Body of pancreas (tissue), 4 donors: ENCODE data around the gene PCDHB9. TPM values are rescaled to one million over a fixed set of nuclear protein-coding genes. Genes with fewer than 3 reads are reported as not detected.
"Not testable (repeated sequence)": the region's sequence is repeated elsewhere in the genome, so short reads cannot be mapped to it uniquely, and the experiment has no call there.

Experiments used
- ATAC-seq: fragments of 150-250 bp; one replicate; pipeline ENCODE4 v1.9.1; 2016
- DNase-seq, 4 donors: peaks; one replicate each; pipeline ENCODE4 v3.0.0-alpha.2; 2019
- H3K27ac ChIP-seq, 4 donors: fragments of 200-600 bp; sonication (generic); 1 replicate in 3 of 4; 2 replicates in 1 of 4; pipeline versions ENCODE4 v1.5.1 to v1.6.1; 2016 to 2019; ENCODE audit warnings: mild to moderate bottlenecking in 1 of 4, mixed read lengths in 1 of 4, moderate library complexity in 1 of 4
- H3K27me3 ChIP-seq, 2 donors: fragments of 200-600 bp; sonication (generic); one replicate each; pipeline ENCODE4 v1.6.0; 2016; ENCODE audit warnings: mild to moderate bottlenecking in 1 of 2
- H3K36me3 ChIP-seq, 2 donors: fragments of 200-600 bp; sonication (generic); replicated peaks in 1 of 2; 2 replicates each; pipeline ENCODE4 v1.5.1; 2016; ENCODE audit warnings: low read depth in 2 of 2; ENCODE audit not compliant: insufficient read depth in 1 of 2
- H3K4me1 ChIP-seq: fragments of 200-600 bp; sonication (generic); one replicate; pipeline ENCODE4 v1.6.0; 2016
- H3K4me3 ChIP-seq, 2 donors: fragments of 200-600 bp; sonication (generic); 1 replicate in 1 of 2; 2 replicates in 1 of 2; pipeline ENCODE4 v1.5.1; 2016 to 2019
- H3K9me3 ChIP-seq, 3 donors: fragments of 200-600 bp; sonication (generic); 1 replicate in 2 of 3; 2 replicates in 1 of 3; pipeline ENCODE4 v1.5.1; 2016
- POLR2A ChIP-seq, 3 donors: fragments of 450-650 bp; IDR thresholded peaks; one replicate each; pipeline ENCODE4 v1.6.1; 2016; ENCODE audit warnings: antibody characterized with exemption in 3 of 3, mild to moderate bottlenecking in 2 of 3
- whole genome bisulfite sequencing, 2 donors: methylation state at CpG; one replicate each; pipeline ENCODE4 v1.1.5; 2017; 5-methylcytosine and 5-hydroxymethylcytosine counted together
- intact Hi-C: fragments of 100-400 bp; cut with DNase I; formaldehyde crosslinking; loops from one replicate; pipeline ENCODE4 v1.15.1; 2023
- total RNA-seq, 2 donors: library from RNA; depleted of rRNA; stranded (reverse); fragments of >200 nt; gene quantifications; one replicate each; pipeline ENCODE4 v1.1.0, GENCODE V29; 2016
- TF ChIP-seq, protein P1 (sequence below), 7 experiments: fragments of 450-650 bp in 4 of 7; fragments of 200-600 bp in 3 of 7; sonication (generic) in 3 of 7; IDR thresholded peaks; one replicate each; pipeline ENCODE4 v1.5.1; 2016 to 2019; ENCODE audit warnings: antibody characterized with exemption in 7 of 7

The PCDHB9 gene
- total RNA-seq, 2 donors from 2014 or later: 0.78 to 19.8 TPM

DNA sequence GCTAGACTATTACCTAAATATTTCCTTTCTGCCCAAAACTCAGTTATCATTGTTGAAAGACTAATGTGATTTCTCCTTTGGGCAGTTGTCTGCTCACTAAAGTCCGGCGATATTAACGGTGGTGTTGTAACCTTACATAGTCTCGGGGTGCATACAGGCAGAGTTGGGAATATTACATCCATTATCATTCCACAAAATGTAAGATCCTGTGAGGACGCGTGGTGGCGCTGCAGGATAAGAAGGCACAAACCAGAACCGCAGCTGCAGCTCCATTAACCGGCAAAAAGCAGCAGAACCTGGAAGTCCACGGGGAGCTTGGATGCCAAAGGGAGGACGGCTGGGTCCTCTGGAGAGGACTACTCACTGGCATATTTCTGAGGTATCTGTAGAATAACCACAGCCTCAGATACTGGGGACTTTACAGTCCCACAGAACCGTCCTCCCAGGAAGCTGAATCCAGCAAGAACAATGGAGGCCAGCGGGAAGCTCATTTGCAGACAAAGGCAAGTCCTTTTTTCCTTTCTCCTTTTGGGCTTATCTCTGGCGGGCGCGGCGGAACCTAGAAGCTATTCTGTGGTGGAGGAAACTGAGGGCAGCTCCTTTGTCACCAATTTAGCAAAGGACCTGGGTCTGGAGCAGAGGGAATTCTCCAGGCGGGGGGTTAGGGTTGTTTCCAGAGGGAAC lies 26.8 kb downstream of the PCDHB9 start, which contains the start of gene PCDHB13:
TSS of gene PCDHB13 (plus strand) at position 264 of the 684 bp plus-strand sequence. CDS start at position 469, 205 bp downstream.
- H3K4me3 ChIP-seq, H3K36me3 ChIP-seq, H3K27me3 ChIP-seq, H3K4me1 ChIP-seq, intact Hi-C loops, H3K27ac ChIP-seq: not testable (repeated sequence)
- DNase-seq (peak; percentile 58 to 77 (median 70)), ATAC-seq (peak; percentile 73)
- peaks cover 0 to 36% (median 0%) of the 10 kb centered on the region in 3 donors for H3K9me3 ChIP-seq
- WGBS, 2 donors: 6% methylated on average over 9 to 13 of the region's 18 CpGs
- TF ChIP-seq, protein P1, sequence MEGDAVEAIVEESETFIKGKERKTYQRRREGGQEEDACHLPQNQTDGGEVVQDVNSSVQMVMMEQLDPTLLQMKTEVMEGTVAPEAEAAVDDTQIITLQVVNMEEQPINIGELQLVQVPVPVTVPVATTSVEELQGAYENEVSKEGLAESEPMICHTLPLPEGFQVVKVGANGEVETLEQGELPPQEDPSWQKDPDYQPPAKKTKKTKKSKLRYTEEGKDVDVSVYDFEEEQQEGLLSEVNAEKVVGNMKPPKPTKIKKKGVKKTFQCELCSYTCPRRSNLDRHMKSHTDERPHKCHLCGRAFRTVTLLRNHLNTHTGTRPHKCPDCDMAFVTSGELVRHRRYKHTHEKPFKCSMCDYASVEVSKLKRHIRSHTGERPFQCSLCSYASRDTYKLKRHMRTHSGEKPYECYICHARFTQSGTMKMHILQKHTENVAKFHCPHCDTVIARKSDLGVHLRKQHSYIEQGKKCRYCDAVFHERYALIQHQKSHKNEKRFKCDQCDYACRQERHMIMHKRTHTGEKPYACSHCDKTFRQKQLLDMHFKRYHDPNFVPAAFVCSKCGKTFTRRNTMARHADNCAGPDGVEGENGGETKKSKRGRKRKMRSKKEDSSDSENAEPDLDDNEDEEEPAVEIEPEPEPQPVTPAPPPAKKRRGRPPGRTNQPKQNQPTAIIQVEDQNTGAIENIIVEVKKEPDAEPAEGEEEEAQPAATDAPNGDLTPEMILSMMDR (IDR thresholded peaks at IDR 0.05): peak in 5 of 7 experiments; percentile 19 to 62 (median 58)
- TF ChIP-seq POLR2A (IDR thresholded peaks at IDR 0.05): peak in 2 of 3 donors; percentile 6 to 14

DNA sequence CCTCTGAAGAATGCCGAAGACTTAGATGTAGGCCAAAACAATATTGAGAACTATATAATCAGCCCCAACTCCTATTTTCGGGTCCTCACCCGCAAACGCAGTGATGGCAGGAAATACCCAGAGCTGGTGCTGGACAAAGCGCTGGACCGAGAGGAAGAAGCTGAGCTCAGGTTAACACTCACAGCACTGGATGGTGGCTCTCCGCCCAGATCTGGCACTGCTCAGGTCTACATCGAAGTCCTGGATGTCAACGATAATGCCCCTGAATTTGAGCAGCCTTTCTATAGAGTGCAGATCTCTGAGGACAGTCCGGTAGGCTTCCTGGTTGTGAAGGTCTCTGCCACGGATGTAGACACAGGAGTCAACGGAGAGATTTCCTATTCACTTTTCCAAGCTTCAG lies 27.6 kb downstream of the PCDHB9 start:
- not testable (repeated sequence) for ATAC-seq, H3K4me3 ChIP-seq
- H3K9me3 ChIP-seq: peaks cover 0 to 43% (median 0%) of the 10 kb centered on the region in 3 donors

DNA sequence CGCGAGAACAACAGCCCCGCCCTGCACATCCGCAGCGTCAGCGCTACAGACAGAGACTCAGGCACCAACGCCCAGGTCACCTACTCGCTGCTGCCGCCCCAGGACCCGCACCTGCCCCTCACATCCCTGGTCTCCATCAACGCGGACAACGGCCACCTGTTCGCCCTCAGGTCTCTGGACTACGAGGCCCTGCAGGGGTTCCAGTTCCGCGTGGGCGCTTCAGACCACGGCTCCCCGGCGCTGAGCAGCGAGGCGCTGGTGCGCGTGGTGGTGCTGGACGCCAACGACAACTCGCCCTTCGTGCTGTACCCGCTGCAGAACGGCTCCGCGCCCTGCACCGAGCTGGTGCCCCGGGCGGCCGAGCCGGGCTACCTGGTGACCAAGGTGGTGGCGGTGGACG lies 28.5 kb downstream of the PCDHB9 start:
- H3K36me3 ChIP-seq, DNase-seq, H3K27ac ChIP-seq, ATAC-seq, intact Hi-C loops, H3K27me3 ChIP-seq, H3K4me3 ChIP-seq, H3K4me1 ChIP-seq: not testable (repeated sequence)
- H3K9me3 ChIP-seq: peaks cover 0 to 46% (median 0%) of the 10 kb centered on the region in 3 donors
- 26 to 45% methylated on average over 19 to 26 of the region's 40 CpGs for WGBS, 2 donors

More for the DNA sequence above, 27.6 kb downstream of the PCDHB9 start:
- H3K36me3 ChIP-seq, H3K4me1 ChIP-seq, intact Hi-C loops, H3K27me3 ChIP-seq, DNase-seq, H3K27ac ChIP-seq: not testable (repeated sequence)
- WGBS, 2 donors: 38 to 71% methylated on average over 10 to 12 of the region's 12 CpGs

DNA sequence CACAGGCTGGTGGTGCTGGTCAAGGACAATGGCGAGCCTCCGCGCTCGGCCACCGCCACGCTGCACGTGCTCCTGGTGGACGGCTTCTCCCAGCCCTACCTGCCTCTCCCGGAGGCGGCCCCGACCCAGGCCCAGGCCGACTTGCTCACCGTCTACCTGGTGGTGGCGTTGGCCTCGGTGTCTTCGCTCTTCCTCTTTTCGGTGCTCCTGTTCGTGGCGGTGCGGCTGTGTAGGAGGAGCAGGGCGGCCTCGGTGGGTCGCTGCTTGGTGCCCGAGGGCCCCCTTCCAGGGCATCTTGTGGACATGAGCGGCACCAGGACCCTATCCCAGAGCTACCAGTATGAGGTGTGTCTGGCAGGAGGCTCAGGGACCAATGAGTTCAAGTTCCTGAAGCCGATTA lies 29.1 kb downstream of the PCDHB9 start:
- WGBS, 2 donors: 29 to 73% methylated on average over 1 to 19 of the region's 26 CpGs
- H3K36me3 ChIP-seq, H3K4me1 ChIP-seq, intact Hi-C loops, H3K4me3 ChIP-seq, DNase-seq, H3K27me3 ChIP-seq, ATAC-seq, H3K27ac ChIP-seq: not testable (repeated sequence)
- peaks cover 0 to 52% (median 0%) of the 10 kb centered on the region in 3 donors for H3K9me3 ChIP-seq

DNA sequence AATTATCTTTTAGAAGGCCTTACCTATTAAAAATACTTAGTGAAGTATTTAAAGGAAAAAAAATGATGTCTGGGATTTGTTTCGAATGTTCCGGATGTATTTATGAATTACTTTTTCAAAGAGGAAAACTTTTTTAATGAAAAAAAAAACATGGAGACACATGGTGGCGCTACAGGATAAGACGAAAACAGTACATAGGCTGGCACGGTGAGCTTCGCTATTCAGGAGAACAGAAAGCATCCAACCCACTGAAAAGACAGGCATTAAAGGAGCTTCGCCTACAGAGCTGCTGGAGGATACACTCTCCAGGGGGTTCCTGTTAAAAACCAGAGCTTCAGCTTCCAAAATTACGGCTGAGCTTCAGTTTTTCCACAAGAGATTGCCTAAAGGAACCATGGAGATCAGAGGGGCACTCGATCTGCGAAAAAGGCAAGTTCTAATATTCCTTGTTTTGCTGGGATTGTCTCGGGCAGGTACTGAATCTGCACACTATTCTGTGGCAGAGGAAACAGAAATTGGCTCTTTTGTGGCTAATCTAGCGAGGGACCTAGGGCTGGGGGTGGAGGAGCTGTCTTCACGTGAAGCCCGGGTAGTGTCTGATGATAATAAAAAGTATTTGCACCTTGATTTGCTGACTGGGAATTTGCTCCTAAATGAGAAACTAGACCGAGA lies 36.3 kb downstream of the PCDHB9 start, which contains the start of gene PCDHB14:
TSS of gene PCDHB14 (plus strand) at position 232 of the 672 bp plus-strand sequence. CDS start at position 395, 163 bp downstream.
- DNase-seq (peak in 1 of 4 donors; percentile 15), ATAC-seq (no peak)
- peaks cover 0 to 73% (median 2%) of the 10 kb centered on the region in 3 donors for H3K9me3 ChIP-seq
- H3K4me1 ChIP-seq: no peaks in the 10 kb centered on the region
- 29 to 41% methylated on average over 15 of the region's 15 CpGs for WGBS, 2 donors
- H3K4me3 ChIP-seq: no peak within 1 kb of the TSS
- no peaks in the 10 kb centered on the region for H3K36me3 ChIP-seq
- peak in 1 of 3 donors; percentile 8 for TF ChIP-seq POLR2A (IDR thresholded peaks at IDR 0.05)
- TF ChIP-seq, protein P1 (IDR thresholded peaks at IDR 0.05): peak in 1 of 7 experiments; percentile 10
- intact Hi-C loops: no loop called here
- no peak within 1 kb of the TSS for H3K27ac ChIP-seq
- no peaks in the 10 kb centered on the region for H3K27me3 ChIP-seq

DNA sequence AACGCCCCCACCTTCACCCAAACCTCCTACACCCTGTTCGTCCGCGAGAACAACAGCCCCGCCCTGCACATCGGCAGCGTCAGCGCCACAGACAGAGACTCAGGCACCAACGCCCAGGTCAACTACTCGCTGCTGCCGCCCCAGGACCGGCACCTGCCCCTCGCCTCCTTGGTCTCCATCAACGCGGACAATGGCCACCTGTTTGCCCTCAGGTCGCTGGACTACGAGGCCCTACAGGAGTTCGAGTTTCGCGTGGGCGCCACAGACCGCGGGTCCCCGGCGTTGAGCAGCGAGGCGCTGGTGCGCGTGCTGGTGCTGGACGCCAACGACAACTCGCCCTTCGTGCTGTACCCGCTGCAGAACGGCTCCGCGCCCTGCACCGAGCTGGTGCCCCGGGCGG lies 37.9 kb downstream of the PCDHB9 start:
- H3K36me3 ChIP-seq, ATAC-seq, H3K27ac ChIP-seq, H3K4me1 ChIP-seq, intact Hi-C loops, H3K4me3 ChIP-seq, H3K27me3 ChIP-seq, DNase-seq: not testable (repeated sequence)
- peaks cover 0 to 59% (median 2%) of the 10 kb centered on the region in 3 donors for H3K9me3 ChIP-seq
- WGBS, 2 donors: 19 to 26% methylated on average over 33 of the region's 40 CpGs

DNA sequence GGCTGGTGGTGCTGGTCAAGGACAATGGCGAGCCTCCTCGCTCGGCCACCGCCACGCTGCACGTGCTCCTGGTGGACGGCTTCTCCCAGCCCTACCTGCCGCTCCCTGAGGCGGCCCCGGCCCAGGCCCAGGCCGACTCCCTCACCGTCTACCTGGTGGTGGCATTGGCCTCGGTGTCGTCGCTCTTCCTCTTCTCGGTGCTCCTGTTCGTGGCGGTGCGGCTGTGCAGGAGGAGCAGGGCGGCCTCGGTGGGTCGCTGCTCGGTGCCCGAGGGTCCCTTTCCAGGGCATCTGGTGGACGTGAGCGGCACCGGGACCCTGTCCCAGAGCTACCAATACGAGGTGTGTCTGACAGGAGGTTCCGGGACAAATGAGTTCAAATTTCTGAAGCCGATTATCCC lies 38.5 kb downstream of the PCDHB9 start:
- H3K4me3 ChIP-seq, H3K36me3 ChIP-seq, DNase-seq, intact Hi-C loops, H3K4me1 ChIP-seq, H3K27ac ChIP-seq, H3K27me3 ChIP-seq, ATAC-seq: not testable (repeated sequence)
- H3K9me3 ChIP-seq: peaks cover 0 to 55% (median 2%) of the 10 kb centered on the region in 3 donors
- WGBS, 2 donors: 21 to 47% methylated on average over 6 to 28 of the region's 30 CpGs
